ENCODE results near the gene PEPD.
"Not testable (repeated sequence)": the region's sequence is repeated elsewhere in the genome, so short reads cannot be mapped to it uniquely, and the experiment has no call there.

Gene PEPD

DNA sequence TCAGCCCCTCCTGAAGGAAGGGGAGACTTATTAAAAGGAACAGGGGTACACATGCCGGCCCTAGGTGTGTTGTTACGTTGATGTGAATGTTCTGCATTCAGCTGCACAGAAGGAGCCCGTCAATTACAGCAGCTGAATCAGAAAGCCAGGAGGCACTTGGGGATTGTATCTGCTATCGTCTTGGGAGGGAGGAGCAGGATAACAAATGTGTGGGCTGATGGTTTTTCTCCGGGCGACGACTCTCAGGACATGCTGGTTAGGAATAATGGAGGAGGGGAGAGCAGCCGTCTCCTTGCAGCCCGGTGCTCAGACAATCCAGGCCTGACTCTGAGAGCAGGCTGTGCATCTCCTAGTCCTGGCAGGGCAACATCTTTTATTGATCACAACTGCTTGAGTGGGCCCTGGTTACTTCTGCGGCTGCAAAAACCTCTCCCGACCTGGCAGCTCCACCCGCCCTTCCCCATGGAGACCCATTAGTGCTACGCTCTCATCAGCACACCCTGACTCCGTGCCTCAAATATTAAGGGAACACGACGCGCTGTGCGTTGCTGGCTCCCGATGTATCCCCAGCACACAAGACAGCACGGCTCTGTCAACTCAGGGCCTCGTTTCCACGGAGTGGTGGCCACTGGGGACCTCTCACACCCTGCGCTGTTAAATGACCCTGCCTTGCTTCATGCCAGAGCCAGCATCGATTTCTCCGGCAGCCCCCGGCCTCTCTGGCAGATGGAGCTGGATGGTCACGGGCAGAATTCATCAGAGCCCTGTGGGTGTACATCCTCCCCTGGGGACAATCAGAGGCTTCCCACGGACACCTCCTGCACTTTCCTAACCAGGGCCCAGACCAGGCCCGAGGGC lies 25.3 kb downstream of the PEPD start:
- DNase-seq: no peak

DNA sequence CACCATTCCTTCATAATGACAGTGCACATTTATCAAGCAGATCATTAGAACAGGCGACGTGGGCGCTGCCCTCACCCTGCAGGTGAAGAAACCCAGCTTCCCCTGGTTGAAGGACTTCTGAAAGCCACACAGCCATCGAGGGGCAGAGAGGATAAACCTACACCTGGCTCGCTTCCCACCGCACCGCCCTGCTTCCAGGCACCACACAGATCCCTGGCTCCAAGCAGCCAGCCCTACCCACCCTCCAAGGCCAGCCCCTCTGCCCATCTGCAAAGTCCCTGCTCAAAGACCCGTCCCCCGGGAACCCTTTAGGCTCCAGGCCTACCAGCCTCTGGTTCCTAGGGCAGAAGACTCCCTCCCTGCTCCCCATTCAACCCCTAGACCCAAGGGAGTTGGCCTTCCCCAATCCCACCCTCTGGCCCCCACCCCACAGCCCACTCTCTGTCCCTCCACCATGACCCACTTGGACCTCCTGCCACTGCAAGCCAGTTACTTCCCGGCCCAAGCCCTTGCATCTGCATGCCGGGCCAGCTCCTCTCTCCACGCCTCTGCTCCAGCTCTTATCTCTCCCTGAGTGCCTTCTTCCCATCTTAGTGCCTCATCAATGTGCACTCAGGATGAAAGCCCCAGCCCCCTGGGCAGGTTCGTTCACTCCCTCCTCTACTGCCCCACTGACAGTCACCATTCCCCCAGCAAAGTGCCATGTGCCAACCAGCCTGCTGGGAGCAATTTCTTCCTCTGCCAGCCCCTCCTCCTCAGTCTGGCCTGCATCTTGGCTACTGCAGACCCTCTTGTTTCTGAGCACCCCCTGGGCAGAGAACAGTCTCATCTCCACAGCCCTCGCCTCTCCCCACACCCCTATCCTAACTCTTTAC lies 28.0 kb downstream of the PEPD start:
- no peak for DNase-seq

DNA sequence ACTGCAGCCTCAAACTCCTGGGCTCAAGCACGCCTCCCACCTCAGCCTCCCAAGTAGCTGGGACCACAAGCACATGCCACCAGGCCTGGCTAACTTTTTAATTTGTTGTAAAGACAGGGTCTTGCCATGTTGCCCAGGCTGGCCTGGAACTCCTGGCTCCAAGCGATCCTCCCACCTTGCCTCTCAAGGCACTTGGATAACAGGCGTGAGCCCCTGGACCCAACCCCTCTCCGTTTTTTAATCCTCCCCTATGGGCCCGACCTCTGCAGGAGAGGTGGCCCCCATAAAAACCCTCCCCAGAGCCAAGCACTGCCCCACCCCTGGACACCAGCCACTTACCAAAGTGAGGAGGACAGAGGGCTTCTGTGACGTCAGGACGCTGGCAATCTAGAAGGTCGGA lies 28.6 kb downstream of the PEPD start:
- DNase-seq: no peak

DNA sequence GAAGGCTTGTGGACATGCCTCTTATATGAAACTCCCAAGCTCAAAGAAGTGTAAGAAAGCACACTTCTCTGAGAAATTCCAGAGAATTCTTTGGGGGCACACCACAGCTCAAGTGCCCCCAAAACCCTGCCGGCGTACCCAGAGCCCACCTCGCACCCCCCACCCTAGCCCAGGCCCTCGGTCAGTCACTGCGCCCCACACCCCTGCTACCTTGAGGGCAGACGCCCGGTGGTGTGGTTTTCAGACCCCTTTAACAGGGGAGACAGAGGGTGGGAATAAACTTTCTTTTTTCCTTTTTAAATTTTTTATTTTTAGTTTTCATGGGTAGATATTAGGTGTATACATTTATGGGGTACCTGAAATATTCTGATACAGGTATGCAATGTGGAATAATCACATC lies 29.5 kb downstream of the PEPD start:
- no peak for DNase-seq

DNA sequence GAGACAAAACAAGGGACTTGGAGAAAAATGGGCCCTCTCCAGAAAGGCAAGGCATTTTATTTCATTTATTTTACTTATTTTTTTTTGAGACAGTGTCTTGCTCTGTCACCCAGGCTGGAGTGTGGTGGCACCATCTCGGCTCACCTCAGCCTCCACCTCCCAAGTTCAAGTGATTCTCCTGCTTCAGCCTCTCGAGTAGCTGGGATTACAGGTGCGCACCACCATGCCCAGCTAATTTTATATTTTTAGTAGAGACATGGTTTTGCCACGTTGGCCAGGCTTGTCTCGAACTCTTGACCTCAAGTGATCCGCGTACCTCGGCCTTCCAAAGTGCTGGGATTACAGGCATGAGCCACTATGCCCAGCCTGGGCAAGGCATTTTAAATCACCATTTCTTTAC lies 31.0 kb downstream of the PEPD start:
- DNase-seq: not testable (repeated sequence)

DNA sequence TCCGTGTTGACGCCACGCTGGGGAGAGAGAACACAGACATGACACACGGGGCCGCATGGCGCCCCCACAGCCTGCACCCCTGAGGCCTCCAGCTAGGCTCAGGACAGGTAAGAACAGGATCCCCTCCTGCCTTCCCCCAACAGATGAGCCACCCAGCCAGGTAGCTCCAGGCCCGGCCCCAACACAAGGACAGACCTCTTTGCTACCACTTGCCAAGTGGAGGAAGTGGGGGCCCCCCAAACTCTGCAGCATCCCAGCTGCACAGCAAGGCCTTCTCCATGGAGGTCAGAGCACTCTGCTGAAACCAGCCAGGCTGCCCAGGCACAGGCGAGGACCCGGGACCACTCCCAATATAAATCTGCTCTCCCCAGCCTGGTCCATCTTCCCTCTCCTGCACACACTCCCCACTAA lies 31.5 kb downstream of the PEPD start:
- no peak for DNase-seq

DNA sequence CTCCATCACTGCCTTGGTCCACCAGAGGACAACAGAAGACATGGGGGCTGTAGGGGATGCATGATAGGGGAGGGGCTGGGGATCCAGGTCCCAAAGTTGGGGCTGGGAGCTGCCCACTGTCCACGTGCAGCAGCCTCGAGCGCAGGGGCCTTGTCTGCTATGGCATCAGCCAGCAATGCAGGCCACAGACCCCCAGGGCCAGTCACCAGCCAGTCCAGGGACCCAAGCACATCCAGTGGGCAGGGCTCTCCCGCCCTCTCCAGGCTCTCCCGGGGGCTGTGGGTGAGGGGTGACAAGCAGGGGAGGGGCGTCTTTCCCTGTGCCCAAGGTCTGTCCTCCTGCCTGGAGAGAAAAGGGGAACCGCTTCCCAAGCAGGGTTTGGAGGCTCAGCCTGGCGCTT lies 32.8 kb downstream of the PEPD start:
- DNase-seq: no peak

DNA sequence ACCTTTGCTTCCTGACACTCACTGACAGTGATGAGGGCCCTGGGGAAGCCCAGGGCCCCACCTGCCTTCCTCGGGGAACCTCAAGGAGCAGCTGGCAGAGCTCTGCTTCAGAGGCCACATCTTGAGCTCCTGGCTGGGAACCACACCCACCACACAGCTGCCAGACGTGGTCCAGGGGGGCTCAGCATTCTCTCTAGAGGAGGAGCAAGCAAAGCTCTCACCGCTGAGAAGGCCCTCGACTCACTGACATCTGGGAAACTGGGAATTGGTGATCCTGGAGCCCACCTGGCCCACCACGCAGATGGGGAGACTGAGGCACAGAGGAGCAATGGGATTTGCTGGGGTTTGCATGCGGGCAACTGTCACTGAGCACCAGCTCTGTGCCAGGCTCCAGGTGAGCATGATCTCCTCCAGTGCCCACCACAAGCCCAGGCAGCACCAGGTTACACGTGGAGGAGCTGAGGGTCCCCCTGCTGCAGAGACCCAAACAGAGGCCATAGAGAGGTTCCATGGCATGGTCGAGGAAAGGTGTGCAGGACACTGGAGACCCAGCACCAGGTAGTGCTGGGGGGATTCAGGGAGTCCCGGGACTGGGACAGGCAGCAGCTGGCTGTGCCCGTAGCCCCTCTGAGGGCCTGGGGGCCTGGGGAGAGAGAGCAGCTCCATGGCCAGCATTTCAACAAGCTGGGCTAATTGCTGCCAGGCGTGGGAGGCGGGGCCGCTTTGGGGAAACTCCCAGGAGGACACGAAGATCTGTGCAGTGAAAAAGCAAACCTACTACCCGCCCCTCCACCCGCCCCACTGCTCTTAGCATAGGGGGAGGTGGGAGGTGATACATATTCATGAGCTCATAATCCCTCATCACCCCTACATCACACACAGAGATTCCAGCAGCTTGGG lies 33.4 kb downstream of the PEPD start:
- no peak for DNase-seq

DNA sequence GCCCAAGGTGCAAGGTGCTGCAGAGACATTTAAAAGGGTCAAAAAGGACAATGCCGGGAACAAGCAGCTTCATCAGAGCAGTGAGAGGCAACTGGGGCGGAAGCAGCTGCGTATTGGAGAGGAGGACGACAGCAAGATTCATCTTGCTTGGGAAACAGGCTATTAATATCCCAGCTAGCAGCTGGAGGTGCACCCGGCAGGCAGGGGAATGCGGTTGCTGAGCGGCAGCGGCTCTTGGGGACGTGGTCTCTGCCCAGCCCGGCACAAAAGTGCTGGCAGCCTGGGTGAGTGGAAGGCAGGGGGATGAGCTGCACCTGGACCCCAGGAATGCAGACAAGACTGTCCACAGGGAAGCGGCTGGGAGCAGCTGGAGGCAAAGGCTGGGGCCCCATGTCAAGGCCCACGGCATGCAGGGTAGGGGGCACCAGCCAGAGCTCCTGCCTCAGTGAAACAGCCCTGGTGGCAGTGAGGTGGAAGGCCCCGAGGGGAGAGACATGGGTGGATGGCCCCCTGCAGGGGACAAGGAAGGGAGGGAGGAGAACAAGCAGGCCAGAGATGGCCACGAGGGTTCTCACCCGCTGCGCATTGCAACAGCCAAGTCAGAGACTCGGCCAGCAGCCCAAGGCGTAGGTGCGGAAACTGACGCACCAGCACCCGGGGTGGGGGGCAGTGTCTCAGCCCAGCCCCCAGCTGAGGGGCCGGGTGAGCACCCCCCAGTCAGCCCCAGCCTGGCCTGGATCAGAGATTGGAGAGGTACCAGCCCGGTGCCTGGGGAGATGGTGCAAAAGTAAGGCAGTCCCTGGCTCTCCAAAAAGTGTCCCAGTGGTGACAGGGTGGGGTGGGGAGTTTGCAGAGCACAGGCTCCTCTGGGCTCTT lies 34.4 kb downstream of the PEPD start:
- DNase-seq: no peak

DNA sequence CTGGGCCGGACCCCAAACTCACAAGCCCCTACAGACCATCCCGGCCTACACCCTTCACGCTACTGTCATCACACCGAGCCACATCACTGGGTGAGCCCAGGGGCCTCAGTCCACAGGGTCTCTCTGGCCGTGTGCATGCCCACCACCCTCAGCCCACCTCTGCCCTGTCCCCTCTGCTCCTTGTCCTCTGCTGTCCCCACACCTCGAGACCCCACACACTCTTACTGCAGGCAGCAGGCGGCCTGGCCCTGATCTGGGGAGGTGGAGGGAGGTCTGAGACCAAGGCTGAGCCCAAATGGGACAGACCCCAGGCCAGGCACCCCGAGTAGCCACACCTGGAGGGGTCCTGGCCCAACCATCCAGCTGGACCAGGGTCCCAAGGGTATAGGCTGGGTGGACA lies 35.2 kb downstream of the PEPD start:
- DNase-seq: no peak

DNA sequence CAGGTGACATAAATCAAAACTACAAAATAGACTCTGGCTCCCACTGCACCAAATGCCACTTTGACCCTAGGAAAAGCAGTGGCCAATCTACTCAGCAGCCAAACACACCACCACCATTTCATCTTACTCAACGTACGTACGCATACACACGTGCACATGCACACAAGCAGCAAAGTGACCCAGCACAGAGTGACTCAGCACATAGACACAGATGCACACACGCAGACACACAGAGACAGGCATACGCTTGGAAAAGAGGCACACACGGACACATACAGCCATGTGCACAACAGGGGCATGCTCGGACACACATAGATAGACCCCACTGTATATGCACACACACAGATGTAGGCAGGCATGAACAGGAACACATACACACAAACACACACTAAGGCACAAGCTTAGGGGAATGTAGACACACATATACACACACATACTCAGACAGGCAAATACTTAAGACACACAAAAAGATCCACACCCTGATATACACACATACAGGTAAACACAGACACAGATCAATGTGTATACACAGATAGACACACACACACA lies 37.3 kb downstream of the PEPD start:
- DNase-seq: no peak

DNA sequence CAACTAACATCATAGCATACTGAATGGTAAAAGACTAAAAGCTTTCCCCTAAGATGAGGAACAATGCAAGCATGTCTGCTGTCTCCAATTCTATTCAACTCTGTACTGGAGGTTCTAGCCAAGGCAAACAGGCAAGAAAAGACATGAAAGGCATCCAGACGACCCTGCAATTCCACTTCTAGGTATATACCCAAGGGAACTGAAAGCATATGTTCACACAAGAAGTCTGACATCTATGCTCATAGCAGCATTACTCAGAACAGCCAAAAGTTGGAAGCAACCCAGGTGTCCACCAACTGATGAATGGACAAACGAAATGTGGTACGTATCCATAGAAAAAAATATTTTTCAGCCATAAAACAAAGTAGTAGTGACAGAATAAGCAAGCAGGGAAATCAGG lies 39.1 kb downstream of the PEPD start:
- no peak for DNase-seq

DNA sequence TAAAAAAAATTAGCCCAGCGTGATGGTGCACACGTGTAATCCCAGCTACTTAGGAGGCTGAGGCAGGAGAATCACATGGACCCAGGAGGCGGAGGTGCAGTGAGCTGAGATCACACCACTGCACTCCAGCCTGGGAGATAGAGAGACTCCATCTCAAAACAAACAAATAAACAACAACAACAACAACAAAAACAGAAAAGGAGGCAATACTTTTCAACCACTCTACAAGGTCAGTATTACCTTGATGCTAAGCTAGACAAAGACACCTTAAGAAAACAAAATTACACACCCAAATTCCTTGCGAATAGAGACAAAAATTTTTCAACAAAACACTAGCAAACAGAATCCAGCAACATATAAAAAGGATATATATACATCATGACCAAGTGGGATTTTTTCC lies 39.7 kb downstream of the PEPD start:
- no peak for DNase-seq

DNA sequence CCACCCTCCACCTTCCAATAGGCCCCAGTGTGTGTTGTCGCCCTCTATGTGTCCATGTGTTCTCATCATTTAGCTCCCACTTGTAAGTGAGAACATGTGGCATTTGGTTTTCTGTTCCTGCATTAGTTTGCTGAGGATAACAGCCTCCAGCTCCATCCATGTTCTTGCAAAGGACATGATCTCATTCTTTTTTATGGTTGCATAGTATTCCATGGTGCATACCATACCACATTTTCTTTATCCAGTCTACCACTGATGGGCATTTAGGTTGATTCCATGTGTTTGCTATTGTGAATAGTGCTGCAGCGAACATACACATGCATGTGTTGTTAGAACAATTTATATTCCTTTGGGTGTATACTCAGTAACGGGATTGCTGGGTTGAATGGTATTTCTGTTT lies 42.0 kb downstream of the PEPD start:
- not testable (repeated sequence) for DNase-seq

DNA sequence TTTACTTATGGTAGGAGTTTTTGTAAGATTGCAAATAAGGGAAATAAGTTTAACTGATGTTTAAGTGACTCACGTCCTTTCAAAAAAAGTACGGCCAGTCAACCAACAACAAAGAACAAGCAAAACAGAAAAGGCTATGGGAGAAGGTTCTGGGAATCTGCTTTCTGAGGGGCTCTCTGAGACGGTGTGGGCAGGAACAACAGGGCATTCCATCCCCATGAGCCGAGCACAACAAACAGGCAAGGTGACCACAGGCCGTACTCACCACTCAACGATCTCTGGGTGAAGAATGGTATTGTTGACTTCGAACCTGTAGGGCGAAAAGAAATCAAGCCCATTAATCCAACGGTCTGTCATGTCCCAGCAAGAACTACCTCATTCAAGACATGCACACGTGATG lies 43.8 kb downstream of the PEPD start:
- no peak for DNase-seq

DNA sequence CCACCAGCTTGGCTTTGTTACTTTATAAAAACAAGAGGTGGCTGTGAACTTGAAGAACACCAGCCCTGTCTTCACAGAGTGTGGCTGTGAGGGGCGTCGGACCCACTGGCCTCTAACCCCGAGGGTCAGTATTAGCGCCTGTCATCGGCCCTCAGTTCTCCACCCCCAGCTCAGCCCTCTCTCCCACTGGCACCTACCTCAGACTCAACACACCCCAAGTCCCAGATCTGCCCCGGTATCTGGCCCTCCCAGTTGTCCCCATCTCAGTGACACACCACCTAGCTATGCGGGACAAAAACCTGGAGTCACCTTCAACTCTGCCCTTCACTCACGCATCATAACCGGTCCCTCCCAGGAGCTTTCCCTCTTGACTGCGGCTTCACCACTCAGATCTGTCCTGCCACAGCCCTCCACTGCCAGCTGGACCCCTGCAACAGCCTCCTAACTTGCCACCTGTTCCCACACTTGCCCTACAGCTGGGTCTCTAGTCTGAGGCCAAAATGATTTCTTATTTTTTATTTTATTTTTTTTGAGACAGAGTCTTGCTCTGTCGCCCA lies 45.4 kb downstream of the PEPD start:
- DNase-seq: no peak

DNA sequence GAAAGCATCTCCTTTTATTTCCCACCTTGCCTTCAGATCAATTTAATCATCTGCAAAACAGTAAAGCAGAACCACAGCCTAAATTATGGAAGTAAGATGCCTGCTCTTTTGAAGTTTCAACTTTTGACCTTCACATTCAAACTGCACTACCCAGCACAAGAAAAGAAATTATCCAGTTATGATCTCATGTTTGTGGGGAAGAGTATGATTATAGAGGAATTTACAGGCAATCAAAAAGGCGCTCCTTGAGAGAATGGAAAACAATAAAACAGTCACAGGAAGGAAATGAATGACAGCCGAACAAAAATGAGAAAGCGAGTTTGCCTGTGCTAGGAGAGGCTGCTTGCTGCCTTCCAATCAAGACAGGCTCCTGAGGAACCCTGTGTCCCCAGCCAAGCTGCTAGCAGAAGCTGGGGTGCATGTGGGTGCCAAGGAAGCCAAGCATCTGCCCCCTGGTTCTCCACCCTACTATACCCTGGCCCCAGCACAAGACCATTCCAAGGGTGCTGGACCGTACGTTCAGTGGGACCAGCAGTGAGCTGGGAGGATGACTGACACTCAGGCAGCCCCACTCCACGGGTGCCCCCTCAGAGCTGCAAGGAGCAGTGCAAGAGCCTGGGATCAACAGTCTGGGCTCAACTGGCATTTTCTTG lies 47.8 kb downstream of the PEPD start:
- DNase-seq: no peak

DNA sequence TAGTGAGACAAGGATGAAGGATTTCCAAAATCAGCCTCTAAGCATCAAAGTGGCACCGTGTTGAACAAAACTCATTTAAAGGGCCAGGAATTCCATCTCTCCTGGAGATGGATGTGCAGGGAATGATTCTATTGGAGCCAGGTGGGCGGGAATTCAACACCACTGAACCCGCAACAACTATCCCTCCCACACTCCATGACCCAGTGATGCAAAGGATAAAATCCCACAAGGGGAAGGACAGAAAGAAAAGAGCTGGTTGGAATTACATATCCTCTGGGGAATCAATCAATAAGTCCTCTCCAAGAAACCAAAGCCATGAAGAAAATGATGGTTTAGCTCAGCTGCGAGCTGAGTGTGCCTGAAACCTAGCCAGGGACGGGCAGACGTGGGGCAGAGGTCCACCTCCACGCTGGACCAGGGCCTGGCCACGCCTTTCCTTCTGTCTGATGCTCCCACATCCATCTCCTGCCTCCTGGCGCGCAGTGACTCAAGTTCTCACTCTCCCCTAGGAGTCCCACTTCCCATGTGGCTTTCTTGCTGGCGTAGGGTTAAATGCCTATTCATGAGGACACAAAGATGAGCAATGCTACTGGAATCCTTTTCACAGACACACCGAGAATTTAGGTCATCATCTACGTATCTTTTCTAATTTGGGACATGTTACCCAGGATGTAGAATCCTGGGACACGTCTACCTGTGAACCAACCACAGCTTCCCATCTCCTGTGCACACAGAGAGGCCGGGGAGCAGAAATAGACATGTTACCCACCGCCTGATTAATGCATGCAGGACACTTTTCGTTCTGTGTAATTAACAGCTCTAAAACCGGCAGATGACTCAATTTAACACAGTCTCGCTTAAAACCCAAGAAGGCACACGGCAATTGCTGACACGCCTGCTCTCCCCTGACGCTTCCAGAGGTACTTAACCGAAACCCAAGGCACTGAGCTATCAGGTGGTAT lies 48.6 kb downstream of the PEPD start:
- no peak for DNase-seq

DNA sequence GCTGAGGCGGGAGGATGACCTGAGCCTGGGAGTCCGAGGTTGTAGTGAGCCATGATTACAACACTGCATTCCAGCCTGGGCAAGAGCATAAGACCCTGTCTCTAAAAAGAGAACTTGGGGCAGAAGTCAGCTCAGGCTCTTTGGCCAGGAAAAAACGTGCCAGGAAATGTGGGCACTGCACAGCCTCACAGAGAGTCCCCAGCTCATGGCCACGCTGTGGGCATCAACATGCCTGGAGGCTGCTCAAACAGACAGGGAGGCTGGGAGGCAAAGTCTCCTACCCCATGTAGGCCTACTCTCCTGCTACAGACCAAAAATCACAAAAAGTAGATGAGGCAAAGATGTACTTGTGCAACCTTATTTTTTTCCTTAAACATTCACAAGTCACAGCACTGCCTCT lies 49.4 kb downstream of the PEPD start:
- DNase-seq: no peak

All from CD4-positive, alpha-beta T cell treated with Interleukin-4 for 1 hour (primary cell).